HG03280 (cell line): ENCODE measurements around the gene SNRPD1.
"Not testable (repeated sequence)": the region's sequence is repeated elsewhere in the genome, so short reads cannot be mapped to it uniquely, and the experiment has no call there.

ENCODE experiments used
- ATAC-seq: cut with Tn5 transposase; IDR thresholded peaks from one replicate; pipeline ENCODE4 v1.9.1; 2021; ENCODE audit warnings: mild to moderate bottlenecking, moderate library complexity; ENCODE audit not compliant: unreplicated experiment

Gene SNRPD1

DNA sequence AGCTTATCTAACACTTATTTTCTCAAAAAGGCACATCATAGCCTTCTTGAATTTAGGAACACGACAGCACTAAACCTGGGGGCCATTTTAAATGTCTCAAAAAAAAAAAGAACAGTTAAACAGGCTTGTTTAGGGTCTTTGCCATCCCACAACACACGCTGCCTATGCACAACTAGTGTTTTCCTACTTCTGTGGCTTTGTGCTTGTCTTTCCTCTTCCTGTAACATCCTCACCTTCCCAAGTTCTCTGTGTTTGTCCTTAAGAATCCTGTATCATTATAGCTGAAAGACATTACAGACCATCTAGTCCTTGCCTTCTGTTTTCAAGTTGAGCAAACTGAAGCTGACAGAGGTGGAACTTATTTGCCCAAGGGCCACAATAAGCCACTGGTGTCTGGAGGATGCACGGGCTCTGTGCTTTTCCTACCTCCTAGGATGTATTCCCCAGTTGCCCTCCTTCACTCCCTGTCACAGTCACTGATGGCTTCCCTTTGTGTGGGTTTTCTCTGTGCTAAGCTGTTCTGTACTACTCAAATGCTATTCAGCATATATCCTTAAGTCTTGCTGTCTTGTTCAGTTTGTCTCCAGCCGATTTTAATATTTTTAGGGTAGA, 22.6 kb downstream of the SNRPD1 start:
- ATAC-seq, result no peak

DNA sequence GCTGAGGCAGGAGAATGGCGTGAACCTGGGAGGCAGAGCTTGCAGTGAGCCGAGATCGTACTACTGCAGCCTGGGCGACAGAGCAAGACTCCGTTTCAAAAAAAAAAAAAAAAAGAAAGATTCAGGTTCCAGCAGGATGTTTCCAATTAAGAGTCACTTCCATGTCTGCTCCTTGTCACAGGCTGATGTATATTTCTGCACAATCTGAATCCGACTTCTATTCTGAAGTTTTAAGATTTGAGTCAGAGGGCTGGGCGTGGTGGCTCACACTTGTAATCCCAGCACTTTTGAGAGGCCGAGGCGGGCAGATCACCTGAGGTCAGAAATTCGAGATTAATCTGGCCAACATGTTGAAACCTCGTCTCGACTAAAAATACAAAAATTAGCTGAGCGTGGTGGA, 24.7 kb downstream of the SNRPD1 start:
- no peak for ATAC-seq

DNA sequence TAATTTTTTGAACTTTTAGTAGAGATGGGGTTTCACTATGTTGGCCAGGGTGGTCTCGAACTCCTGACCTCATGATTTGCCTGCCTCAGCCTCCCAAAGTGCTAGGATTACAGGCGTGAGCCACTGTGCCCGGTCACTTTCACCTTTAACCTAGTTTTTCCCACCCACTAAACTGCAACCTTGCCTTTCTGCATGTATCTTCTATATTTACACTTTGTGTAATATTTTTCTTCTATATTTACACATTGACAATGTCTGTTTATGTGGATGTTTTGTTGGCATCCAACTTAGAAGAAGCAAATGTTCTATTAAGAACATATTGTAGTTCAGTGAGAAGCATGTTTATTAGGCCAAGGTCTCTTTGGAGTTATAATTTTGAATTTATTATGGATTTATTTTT, 26.7 kb downstream of the SNRPD1 start:
- ATAC-seq, result no peak

DNA sequence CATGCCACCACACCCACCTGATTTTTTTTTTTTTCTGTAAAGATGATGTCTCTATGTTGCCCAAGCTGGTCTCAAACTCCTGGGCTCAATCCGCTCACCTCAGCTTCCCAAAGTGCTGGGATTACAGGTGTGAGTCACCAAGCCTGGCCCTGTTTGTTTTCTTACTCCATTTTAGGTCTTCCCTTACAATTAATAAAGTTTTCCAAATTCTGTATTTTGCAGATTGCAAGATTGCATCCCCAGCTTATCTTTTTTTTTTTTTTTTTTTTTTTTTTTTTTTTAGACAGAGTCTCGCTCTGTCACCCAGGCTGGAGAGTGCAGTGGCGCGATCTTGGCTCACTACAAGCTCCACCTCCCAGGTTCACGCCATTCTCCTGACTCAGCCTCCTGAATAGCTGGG, 28.3 kb downstream of the SNRPD1 start:
- ATAC-seq, result not testable (repeated sequence)

DNA sequence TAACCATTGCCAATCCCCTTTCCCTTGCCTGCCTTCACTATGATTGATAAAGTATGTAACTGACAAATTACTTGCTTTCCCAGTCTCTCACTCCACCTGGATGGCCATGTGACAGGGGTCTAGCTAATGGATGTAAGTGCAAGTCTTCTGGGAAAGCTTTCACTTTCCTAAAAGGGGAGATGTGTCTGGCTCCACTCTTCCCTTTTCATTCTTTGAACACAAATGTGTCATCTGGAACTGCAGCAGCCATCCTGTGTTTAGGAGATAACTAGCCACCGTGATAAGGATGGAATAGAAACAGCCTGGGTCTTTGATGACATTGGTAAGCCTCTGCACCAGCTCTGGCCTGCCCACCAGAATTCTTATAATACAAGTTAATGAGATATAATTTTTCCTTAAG, 38.2 kb downstream of the SNRPD1 start:
- ATAC-seq, result no peak

DNA sequence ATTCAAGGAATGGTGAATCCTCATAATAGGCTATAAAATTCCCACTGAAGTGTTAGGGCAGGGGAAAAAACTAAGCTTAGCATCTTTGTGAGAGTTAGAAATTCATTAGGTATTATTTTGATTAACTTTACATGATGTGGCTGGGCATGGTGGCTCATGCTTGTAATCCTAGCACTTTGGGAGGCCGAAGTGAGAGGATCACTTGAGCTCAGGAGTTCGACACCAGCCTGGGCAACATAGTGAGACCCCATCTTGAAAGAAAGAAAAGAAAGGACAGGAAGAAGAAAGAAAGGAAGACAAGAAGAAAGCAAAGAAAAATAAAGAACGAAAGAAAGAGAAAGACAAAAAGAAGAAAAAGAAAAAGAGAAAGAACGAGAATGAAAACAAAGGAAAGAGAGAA, 40.0 kb downstream of the SNRPD1 start:
- no peak for ATAC-seq

DNA sequence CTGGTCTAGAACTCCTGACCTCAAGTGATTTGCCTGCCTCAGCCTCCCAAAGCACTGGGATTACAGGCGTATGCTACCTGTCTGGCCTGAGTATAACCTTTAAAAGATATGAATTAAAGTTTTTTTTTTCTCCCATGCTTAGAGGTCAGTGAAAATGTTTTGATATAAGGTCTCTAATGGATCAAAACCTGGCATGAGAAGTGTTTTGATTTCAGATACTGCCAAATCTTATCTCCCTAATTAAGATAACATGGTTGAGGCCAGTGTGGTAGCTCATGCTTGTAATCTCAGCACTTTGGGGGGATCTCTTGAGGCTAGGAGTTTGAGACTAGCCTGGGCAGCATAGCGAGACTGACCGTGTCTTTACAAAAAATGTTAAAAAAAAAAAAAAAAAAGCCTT, 41.2 kb downstream of the SNRPD1 start:
- ATAC-seq, result no peak

DNA sequence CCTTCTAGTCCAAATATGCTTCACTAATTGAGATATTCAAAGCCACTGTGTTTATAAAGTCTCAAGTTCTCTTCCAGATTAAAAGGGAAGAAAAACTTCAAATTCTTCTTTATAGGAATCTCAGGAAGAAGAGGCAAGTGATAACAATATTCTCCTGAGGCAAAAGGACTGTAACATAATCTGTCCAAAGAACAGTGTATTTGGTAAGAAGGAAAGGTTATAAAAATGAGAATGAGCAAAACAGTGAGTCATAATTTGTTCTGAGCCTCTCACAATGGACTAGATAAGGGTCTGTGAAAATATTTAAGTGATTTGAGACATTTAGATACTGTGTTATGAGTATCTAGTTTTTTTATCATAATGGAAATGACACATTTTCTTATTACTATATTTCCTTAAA, 44.3 kb downstream of the SNRPD1 start:
- no peak for ATAC-seq

DNA sequence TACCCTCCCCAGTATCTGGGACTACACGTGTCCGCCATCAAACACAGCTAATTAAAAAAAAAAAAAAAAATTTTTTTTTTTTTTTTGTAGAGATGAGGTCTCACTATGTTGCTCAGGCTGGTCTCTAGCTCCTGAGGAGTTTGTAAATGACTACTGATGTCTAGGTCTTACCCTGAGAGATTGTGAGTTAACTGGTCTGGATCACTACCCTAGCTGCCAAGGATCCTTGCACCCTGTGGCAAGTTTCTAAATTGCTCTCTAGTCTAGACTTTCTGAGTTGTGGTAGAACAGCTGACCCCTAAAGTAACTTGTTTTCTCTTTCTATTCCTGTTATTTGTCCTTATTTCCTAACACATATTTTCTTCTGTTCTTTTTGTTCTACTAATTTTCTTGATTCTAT, 48.0 kb downstream of the SNRPD1 start:
- no peak for ATAC-seq

DNA sequence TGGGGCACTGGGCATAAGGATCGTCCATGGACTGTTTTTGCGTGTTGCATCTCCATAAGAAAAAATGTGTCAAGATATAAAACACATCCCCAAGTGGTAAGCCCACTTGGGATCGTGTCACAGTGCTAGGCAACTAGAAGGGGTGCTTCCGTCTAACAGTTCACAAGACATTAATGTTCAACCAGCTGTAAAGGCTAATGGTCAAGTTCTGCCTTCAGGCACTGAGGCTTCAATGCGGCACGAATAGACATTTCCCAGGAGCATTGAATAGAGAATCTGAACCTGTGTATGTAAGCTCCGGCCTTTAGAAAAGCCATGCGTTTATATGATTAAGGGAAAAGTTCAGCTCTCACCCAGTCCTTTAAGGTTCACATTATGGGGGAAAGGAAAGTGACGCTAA, 50.5 kb downstream of the SNRPD1 start:
- ATAC-seq, result no peak

DNA sequence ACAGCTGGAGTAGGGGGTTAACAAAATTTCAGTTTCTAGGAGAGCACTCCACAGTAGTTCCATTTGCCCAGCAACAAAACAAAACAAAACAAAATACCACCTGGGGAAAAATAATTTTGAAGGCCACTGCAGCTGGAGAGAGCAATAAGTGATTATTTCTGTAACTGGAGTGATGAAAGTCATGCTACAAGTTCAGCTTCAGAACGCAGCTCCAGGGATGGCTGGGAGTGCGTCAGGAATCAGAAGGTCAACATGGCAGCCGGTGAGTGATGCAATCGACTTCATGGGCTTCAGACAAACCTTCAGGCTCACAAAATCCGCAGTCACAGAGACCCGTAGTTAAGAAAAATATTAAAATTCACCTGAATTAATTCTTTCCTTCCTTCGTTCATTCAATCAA, 51.5 kb downstream of the SNRPD1 start:
- no peak for ATAC-seq

DNA sequence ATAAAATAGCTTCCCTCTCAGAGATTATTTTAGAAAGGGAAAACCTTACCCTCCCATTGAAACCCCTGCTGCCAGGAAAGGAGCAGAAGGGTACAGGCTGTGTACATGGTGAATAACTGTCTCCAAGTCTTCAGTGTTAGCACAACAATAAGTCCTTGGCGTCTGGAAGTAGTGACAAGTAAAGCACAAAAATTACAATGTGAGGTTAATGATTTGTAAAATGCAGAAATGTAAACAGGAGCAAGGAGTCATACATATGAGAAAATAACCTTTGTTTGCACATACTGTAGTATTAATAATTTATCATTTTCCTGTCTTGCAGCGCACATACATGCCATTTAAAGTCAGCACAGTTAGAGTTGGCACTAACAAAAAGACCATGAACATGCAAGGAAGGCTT, 52.0 kb downstream of the SNRPD1 start:
- ATAC-seq, result no peak

DNA sequence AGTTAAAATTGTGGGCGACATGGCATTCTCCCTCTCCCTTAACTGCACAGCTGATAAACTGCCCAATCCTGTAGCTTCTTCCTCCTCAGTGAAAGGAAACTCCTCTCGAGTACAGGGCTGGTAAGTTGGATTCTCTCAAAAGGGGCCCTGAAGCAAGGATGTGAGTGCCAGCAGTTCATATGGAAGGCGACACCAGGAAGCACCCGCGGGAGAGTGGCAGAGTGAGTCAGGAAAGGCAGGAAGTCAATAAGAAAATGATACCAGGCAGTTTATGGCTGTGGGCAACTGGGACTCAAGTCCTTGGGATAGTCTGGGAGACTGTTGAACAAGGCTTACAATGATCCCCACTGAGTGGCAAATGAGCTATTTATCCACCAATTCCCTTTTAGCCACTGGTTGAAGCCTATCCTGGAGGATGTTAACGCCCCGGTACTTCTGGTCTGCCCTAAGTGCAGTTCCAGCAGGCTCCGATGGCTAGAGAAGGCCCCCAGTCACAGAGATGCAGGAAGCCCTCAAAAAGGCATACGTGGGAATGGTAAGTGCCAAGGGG, 57.7 kb downstream of the SNRPD1 start:
- no peak for ATAC-seq

DNA sequence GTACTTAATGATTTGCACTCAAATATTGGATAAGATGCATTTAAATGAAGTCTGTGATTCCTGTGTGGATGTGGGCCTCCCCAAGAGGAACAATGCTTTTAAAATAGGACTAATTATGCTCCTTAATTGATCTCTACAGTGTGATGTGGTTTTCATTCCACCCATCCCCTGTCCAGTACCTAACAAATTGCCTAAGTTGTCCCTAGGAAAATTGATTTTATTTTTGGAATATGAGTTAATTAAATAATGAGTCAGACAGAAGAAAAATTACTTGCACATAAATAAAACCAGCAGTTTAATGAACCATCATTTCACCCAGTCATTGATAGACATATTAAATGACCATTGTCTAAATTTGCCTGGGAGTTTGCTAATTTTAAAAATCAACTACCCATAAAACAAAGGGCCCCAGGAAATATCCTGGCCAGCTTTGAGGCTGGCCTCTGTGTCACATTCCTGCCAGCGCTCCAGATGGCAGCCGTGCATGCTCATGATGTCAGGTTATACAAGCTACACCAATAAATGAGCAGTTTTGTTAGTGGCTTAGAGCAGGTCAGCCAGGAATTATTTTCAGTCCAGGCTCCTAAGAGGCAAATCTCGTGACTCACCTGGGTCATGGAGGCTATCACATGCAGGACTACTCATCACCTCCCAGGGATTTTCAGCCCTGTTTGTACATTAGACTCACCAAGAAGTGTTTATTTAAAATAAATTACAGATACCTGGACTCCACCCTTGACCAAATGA, 60.6 kb downstream of the SNRPD1 start:
- no peak for ATAC-seq

DNA sequence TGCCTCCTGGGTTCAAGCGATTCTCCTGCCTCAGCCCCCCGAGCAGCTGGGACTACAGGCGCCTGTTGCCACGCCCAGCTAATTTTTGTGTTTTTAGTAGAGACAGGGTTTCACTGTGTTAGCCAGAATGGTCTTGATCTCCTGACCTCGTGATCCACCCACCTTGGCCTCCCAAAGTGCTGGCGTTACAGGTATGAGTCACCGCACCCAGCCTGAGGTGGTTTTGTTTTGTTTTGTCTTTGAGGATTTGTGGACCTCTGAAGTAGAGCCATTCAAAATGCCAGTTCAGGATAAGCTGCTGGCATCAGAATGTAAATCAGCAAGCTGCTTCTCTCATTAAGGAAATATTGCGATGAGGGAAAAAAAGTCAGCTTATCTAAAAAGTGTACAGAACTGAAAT, 63.2 kb downstream of the SNRPD1 start:
- ATAC-seq, result not testable (repeated sequence)

DNA sequence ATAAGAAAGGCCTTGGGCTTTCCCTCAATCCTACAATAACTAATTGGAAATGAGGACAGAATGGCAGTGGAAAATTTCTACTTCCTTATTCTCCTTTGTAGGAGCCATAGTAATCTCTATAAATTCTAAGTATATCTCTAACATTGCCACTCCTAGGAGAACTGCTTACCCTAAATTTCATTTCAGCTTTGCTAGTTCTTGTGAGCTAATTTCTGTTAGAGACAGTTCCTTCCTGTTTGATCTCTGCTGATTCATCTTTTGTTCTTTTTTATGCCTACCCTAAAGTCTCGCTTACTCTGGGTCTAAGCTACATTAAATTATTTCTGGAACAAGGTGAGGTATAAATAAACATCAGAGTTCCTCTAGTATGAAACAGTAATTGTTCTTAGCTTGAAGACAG, 66.7 kb downstream of the SNRPD1 start:
- ATAC-seq, result no peak

DNA sequence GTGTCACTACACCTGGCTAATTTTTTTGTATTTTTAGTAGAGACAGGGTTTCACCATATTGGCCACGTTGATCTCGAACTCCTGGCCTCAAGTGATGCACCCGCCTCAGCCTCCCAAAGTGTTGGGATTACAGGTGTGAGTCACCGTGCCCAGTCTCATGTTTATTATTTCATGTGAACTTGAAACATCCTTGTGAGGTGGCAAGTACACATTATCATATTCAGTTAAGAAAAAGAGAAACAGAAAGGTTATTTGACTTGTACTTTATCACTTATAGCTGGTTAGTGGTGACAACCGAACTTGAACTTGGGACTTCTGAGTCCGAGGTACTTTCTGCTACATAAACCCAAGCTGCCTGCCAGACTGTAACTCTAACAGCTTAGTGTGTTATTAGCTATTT, 68.0 kb downstream of the SNRPD1 start:
- no peak for ATAC-seq

DNA sequence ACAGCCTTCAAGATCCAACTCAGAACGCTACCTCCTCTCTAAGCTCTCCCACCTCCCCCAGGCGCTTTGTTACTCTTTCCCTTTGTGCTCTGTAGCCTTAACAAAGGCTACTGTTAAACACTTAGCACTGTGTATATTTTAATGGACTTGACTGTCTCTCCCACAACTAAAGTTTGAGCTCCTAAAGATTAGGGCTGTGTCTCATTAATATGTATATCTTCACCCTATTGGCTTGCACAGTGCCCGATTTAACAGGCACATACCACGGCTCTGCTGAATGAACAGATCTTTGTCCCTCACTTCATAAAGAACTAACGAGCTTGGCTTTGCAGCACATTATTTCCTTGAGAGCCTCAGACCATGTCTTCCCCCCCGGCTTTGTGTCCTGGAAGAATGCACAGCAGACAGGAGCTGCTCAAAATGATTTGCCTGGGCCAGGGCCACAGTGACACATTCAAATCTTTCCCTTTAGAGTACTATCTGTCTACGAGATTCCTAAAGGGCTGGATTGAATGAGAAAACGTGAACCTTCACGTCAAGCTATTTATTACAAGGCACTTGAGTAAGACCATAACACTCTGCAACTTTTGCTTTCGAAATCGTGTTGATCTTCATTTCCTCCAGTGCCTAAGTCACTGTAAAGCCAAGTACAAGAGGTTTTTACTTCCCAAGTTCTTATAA, 70.4 kb downstream of the SNRPD1 start:
- ATAC-seq, result no peak
